GM21390 (cell line): ENCODE measurements around the gene CLPTM1.
"Not testable (repeated sequence)": the region's sequence is repeated elsewhere in the genome, so short reads cannot be mapped to it uniquely, and the experiment has no call there.

ENCODE experiments used
- ATAC-seq: cut with Tn5 transposase; IDR thresholded peaks from one replicate; pipeline ENCODE4 v1.9.1; 2021; ENCODE audit not compliant: unreplicated experiment

Gene CLPTM1

DNA sequence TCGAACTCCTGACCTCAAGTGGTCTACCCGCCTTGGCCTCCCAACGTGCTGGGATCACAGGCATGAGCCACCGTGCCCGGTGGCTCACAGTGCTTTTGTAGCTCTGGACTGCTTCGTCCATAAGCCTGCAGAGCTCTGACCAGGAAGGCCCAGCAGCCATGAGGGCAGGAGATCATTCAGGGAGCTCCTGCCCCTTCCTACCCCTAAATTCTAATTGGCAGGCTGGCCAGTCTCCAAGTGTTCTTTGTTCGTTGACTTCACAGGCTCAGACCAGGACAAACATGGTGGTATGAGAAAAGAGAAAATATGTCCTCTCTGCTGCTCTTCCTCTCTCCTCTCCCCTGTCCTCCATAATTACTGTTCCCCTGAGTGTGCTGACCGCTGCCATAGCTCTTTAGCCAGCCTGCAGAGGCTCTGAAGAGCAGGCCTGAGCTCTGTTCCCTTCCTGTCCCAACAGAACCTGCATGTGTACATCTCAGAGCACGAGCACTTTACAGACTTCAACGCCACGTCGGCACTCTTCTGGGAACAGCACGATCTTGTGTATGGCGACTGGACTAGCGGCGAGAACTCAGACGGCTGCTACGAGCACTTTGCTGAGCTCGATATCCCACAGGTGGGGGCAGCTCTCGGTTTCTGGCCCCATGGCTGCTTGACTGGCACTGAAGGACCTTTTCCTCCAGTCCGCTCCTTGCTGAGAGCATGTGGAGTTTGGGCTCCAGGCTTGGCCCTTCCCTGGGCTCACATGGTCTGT, 19.0 kb downstream of the CLPTM1 start:
- no peak for ATAC-seq

DNA sequence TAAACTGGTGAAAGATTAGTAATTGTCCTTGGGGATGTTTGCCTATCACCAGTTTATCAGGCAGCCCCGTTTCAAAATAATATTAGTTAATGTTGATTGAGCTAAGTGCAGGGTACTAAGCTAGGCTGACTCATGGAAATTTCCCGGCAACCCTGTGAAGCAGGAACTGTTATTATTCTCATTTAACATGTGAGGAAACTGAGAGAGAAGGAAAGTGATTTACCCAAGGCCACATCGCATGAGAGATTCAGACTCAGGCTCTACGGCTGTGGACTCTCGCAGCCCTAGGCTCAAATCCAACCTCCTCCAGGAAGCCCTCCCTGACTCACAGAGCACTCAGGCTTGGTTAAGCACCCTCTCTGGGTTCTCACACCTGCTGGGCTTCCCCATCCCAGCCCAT, 19.7 kb downstream of the CLPTM1 start:
- ATAC-seq: no peak

DNA sequence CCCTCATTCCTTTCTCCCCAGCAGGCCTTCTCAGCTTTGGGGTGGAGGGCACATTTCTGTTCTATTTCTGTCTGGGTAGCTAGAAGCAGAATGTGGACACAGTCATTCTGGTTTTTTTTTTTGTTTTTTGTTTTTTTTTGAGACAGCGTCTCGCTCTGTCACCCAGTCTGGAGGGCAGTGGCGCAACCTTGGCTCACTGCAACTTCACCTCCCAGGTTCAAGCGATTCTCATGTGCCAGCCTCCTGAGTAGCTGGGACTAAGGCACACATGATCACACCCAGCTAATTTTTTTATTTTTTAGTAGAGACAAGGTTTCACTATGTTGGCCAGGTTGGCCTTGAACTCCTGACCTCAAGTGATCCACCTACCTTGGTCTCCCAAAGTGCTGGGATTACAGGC, 20.3 kb downstream of the CLPTM1 start:
- no peak for ATAC-seq

- no peak for ATAC-seq
These were observed 28.8 kb downstream of the CLPTM1 start for GRCh38 chr19:44984005-44984404.

- ATAC-seq: no peak
These were observed 30.3 kb downstream of the CLPTM1 start for GRCh38 chr19:44985445-44985844.

DNA sequence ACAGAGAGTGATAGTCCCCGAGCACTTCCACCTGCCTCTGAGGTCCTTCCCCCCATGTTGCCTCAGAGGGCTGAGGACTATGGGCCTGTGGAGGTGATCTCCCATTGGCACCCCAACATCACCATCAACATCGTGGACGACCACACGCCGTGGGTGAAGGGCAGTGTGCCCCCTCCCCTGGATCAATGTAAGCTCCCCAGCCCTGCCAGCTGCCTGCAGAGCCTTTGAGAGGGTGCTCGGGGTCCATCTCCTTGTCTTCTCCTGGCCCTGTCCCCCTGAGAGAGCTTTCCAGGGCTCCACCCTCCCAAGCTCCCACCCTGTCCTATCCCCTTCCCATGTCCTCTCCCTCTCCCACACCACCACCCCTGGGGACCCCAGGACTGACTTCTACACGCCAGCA, 31.2 kb downstream of the CLPTM1 start:
- ATAC-seq: no peak

DNA sequence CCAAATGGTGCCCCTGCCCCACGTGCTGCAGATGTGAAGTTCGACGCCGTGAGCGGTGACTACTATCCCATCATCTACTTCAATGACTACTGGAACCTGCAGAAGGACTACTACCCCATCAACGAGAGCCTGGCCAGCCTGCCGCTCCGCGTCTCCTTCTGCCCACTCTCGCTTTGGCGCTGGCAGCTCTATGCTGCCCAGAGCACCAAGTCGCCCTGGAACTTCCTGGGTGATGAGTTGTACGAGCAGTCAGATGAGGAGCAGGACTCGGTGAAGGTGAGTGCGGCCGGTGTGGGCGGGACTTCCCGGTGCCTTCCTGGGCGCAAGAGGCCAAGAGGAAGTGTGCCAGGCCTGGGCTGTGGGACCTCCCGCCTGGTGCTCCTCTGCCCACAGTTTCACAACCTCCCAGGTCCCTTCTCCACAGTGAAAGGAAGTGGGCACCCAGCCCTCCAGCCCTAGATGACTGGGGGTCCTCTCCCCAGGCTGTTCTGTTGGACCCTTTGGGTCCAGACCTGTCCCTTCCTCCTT, 32.0 kb downstream of the CLPTM1 start:
- ATAC-seq: no peak

GRCh38 chr19:44988273-44988672, 33.1 kb downstream of the CLPTM1 start:
- no peak for ATAC-seq

DNA sequence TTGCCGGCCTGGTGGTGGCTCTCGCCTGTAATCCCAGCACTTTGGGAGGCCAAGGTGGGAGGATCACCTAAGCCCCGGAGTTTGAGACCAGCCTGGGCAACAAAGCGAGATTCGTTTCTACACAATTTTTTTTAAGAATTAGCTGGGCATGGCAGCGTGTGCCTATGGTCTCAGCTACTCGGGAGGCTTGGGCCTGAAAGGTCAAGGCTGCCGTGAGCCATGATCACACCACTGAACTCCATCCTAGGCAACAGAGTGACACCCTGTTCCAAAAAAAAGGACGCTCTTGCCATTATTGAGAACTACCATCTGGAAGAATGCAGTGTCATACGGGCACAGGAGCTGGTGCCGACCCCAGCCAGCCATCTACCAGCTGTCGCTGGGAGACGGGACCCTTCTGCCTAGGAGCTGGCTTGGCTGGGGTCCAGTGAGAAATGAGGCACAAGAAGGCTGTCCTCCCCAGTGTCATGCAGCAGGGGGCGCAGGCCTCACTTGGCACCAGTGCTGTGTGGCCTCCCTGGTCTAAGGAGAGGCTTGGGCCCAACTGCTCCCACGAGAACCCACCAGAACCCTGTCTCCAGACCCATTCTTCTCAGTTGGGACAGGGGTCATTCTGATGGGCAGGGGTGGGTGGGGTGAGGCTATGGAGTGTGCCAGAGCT, 33.8 kb downstream of the CLPTM1 start:
- ATAC-seq: no peak

- ATAC-seq: no peak
These were observed 35.3 kb downstream of the CLPTM1 start for GRCh38 chr19:44990459-44990858.

DNA sequence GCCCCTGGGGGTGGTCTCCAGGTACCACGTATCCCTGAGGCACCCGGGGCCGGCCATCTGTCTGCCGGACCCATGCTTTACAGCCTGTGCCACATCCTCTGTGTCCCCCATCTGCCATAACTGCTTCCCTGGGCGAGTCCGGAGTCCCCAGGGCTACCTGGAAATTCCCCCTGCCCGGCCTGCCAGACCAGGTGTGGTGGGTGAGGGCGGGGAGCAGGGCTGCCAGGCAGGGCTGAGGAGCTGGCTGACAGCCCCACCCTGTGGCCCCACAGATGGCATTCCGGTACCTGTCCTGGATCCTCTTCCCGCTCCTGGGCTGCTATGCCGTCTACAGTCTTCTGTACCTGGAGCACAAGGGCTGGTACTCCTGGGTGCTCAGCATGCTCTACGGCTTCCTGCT, 35.8 kb downstream of the CLPTM1 start:
- no peak for ATAC-seq

DNA sequence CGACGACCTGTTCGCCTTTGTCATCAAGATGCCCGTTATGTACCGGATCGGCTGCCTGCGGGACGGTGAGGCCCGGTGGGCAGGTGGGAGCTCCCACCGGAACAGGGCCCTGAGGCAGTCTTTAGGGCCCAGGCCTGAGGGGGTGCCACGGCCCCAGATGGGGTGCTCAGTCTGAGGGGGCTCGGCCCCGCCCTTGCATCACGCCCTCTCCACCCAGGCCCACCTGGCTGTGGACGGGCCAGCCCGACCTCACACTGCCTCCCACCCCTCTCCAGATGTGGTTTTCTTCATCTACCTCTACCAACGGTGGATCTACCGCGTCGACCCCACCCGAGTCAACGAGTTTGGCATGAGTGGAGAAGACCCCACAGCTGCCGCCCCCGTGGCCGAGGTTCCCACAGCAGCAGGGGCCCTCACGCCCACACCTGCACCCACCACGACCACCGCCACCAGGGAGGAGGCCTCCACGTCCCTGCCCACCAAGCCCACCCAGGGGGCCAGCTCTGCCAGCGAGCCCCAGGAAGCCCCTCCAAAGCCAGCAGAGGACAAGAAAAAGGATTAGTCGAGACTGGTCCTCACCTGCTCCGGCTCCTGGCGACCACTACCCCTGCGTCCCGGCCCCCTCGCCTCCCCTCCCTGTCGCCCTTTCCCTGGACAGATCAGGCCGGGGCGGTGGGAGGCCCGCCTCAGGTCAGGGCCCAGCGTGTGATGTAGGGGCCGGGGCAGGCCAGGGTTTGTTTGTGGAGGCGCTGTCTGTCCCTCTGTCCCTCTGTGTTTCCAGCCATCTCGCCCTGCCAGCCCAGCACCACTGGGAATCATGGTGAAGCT, 37.4 kb downstream of the CLPTM1 start:
- no peak for ATAC-seq

- ATAC-seq: no peak
These were observed 38.3 kb downstream of the CLPTM1 start for GRCh38 chr19:44993526-44993925.

DNA sequence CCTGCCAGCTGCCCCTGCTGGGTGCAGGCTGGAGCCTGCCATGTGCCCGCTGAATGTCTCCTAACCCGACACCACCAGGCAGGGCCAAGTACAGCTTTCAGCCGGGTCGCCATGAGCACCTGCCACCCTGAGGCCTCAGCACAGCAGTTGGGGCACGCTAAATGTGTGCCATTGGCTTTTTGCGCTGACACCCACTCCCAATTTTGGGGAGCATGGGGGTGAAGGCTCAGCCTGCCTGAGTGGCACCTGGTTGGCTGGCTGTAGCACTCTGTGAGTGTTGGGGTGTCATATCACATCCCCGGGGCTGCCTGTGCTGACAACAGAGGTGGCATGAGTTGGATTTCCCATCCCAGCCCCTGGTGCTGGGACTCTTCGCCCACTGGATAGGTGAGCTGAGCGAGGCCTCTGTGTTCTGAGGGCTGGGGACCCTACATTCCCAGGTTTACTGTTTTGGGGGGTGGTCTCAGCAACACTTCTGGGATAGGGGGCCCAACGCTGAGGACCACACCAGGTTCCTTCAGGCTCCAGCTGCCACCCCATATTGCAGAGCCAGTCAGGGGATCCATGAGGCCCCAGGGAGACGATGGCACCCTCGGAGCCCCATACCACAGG, 38.9 kb downstream of the CLPTM1 start:
- no peak for ATAC-seq

DNA sequence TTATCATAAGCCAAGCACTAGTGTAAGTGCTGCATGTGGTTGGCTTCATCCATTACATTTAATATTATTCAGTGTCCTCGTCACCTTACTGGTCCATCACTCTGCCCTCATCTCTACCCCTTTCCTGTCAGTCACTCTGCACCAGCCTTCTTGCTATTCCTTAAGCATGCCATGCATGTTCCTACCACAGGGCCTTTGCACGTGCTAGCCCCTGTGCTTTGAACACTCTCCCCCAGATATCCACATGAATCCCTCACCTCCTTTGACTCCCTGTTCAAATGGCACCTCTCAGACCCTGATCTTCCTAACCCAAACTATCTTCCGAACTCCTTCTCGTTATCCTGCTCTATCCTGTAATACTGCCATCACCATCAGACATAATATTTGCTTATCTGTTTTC, 42.8 kb downstream of the CLPTM1 start:
- no peak for ATAC-seq

DNA sequence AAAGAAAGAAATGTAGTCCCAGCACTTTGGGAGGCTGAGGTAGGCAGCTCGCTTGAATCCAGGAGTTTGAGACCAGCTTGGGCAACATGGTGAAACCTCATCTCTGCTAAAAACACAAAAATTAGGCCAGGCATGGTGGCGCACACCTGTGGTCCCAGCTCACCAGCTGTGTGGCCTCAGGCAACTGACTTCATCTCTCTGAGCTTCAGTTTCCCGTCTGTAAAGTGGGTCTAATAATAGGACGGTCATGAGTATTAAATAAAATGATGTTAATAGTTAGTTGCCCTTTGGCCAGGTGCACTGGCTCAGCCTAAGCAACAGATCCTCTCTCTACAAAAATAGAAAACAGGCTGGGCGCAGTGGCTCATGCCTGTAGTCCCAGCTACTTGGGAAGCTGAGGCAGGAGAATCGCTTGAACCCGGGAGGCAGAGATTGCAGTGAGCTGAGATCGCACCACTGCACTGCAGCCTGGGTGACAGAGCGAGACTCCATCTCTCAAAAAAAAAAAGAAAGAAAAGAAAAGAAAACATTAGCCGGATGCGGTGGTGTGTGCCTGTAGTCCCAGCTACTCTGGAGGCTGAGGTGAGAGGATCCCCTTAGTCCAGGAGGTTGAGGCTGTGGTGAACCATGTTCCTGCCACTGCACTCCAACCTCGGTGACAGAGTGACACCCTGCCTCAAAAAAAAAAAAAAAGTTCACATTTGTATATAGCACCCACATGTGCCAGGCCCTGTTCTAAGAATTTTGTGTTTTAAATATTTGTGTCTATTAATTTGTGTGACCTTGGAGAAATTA, 44.1 kb downstream of the CLPTM1 start:
- ATAC-seq: not testable (repeated sequence)

DNA sequence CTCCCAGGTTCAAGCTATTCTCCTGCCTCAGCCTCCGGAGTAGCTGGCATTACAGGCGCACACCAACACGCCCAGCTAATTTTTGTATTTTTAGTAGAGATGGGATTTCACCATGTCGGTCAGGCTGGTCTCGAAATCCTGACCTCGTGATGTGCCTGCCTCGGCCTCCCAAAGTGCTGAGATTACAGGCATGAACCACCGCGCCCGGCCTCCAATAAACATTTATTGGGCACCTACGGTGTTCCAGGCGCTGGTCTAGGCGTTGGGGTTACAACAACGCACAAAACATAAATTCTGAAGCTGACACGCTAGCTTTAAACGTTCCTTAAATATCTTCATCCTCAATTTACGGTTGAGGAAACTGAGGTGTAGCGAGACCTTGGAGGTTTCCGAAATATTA, 45.5 kb downstream of the CLPTM1 start:
- ATAC-seq: not testable (repeated sequence)

- ATAC-seq: peak; percentile 43
These were observed 46.0 kb downstream of the CLPTM1 start, which contains the start of gene RELB for GRCh38 chr19:45001087-45001739. TSS of gene RELB (plus strand) at chr19:45001464. CDS start at chr19:45001580, 116 bp downstream.

GRCh38 chr19:45003485-45003884, 48.3 kb downstream of the CLPTM1 start:
- ATAC-seq: no peak

- ATAC-seq: no peak
These were observed 50.6 kb downstream of the CLPTM1 start for GRCh38 chr19:45005787-45006186.
